K562 (cell line): Measurements from ENCODE around the gene SLC13A3. TPM values are rescaled to one million over a fixed set of nuclear protein-coding genes. Genes with fewer than 3 reads are reported as not detected.

Experiments
- FIP1L1 ChIP-seq: fragments of 200-400 bp; formaldehyde crosslinking; IDR thresholded peaks from 2 replicates; pipeline ENCODE4 v1.6.1; 2018; ENCODE audit warnings: mild to moderate bottlenecking, low read depth, low read length; ENCODE audit not compliant: poor library complexity, severe bottlenecking
- LCOR ChIP-seq: sonication (generic); formaldehyde crosslinking; IDR thresholded peaks from 2 replicates; pipeline ENCODE4 v1.8.0; 2022; ENCODE audit warnings: mild to moderate bottlenecking, missing genetic modification reagents
- MAFF ChIP-seq: IDR thresholded peaks from 2 replicates; pipeline ENCODE4 v1.6.1; 2012; ENCODE audit warnings: low read length, improper control_type of control experiment
- MYNN ChIP-seq, 2 experiments: sonication (generic); formaldehyde crosslinking in 1 of 2; IDR thresholded peaks; 2 replicates each; pipeline versions ENCODE4 v1.5.0 to v1.6.1; 2016 to 2020; ENCODE audit warnings: antibody characterized with exemption in 1 of 2, missing genetic modification reagents in 1 of 2
- SP1 ChIP-seq: sonication (generic); formaldehyde crosslinking; IDR thresholded peaks from 2 replicates; pipeline ENCODE4 v1.8.1; 2022; ENCODE audit warnings: mild to moderate bottlenecking, missing genetic modification reagents
- TAF9B ChIP-seq: fragments of 450-650 bp; IDR thresholded peaks from 2 replicates; pipeline ENCODE4 v1.6.1; 2018; ENCODE audit warnings: mild to moderate bottlenecking; ENCODE audit not compliant: partially characterized antibody
- ZBTB40 ChIP-seq, 2 experiments: fragments of 450-650 bp in 1 of 2; sonication (generic) in 1 of 2; formaldehyde crosslinking in 1 of 2; IDR thresholded peaks; 2 replicates each; pipeline versions ENCODE4 v1.7.1 to v1.9.0; 2016 to 2022; ENCODE audit warnings: inconsistent platforms in 1 of 2, mild to moderate bottlenecking in 1 of 2, missing genetic modification reagents in 1 of 2
- polyA plus RNA-seq, 8 experiments: library from polyadenylated mRNA; depleted of rRNA in 4 of 8; stranded (reverse) in 5 of 8; unstranded in 3 of 8; fragments of >200 nt; fragmentation: Nextera tagmentation in 2 of 8; fragmentation: Illumina TruSeq in 1 of 8; extraction: Ambion mirVana in 2 of 8; extraction: Trizol in 1 of 8; gene quantifications; 2 replicates each; pipeline versions ENCODE4 v1.2.1 to v1.2.3, GENCODE V29; 2011 to 2014; ENCODE audit warnings: inconsistent platforms in 1 of 8, missing spikeins in 1 of 8
- total RNA-seq, 7 experiments: library from RNA; depleted of rRNA in 6 of 7; stranded (reverse); fragments of >200 nt in 6 of 7; fragmentation: Illumina TruSeq in 2 of 7; extraction: Trizol in 2 of 7; gene quantifications; 2 replicates each; pipeline versions ENCODE4 v1.2.1 to v1.2.3, GENCODE V29; 2011 to 2021; ENCODE audit warnings: low replicate concordance in 1 of 7
- TF ChIP-seq, protein P1 (sequence below): fragments of 200-800 bp; sonication (Bioruptor generic); IDR thresholded peaks from 2 replicates; pipeline ENCODE4 v1.6.1; 2017; ENCODE audit warnings: missing genetic modification characterization, missing compliant biosample characterization
- TF ChIP-seq, protein P2 (sequence below): fragments of 450-650 bp; IDR thresholded peaks from 2 replicates; pipeline ENCODE4 v1.6.1; 2017; ENCODE audit warnings: antibody characterized with exemption, mild to moderate bottlenecking

The SLC13A3 gene
- total and polyA plus RNA-seq, 9 of the 15 experiments (the other 6 are each of a cell fraction or from before 2014, with no cell fraction given), result 5.5 to 16.4 (median 8.5) TPM

GRCh38 chr20:46683939-46684750 is 32.9 kb upstream of the SLC13A3 start (continued):
- TF ChIP-seq, protein P1, sequence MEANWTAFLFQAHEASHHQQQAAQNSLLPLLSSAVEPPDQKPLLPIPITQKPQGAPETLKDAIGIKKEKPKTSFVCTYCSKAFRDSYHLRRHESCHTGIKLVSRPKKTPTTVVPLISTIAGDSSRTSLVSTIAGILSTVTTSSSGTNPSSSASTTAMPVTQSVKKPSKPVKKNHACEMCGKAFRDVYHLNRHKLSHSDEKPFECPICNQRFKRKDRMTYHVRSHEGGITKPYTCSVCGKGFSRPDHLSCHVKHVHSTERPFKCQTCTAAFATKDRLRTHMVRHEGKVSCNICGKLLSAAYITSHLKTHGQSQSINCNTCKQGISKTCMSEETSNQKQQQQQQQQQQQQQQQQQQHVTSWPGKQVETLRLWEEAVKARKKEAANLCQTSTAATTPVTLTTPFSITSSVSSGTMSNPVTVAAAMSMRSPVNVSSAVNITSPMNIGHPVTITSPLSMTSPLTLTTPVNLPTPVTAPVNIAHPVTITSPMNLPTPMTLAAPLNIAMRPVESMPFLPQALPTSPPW (CRISPR knock-in tag), result peak; percentile 60
- TF ChIP-seq MYNN (IDR thresholded peaks at IDR 0.05) (peak; percentile 34; the same call in 1 of the 2 replicates), MYNN (CRISPR knock-in tag; IDR thresholded peaks at IDR 0.05) (no peak), SP1 (CRISPR knock-in tag) (peak; percentile 18; the same call in 1 of the 2 replicates), LCOR (CRISPR knock-in tag) (peak; percentile 83; the same call in 1 of the 2 replicates), MAFF (peak; percentile 82), FIP1L1 (no peak), ZBTB40 (IDR thresholded peaks at IDR 0.05) (0 out of 2 replicates have a peak, but pooled peaks have one; percentile 39), ZBTB40 (CRISPR knock-in tag; IDR thresholded peaks at IDR 0.05) (no peak), TAF9B (peak; percentile 56)
- TF ChIP-seq, protein P2, sequence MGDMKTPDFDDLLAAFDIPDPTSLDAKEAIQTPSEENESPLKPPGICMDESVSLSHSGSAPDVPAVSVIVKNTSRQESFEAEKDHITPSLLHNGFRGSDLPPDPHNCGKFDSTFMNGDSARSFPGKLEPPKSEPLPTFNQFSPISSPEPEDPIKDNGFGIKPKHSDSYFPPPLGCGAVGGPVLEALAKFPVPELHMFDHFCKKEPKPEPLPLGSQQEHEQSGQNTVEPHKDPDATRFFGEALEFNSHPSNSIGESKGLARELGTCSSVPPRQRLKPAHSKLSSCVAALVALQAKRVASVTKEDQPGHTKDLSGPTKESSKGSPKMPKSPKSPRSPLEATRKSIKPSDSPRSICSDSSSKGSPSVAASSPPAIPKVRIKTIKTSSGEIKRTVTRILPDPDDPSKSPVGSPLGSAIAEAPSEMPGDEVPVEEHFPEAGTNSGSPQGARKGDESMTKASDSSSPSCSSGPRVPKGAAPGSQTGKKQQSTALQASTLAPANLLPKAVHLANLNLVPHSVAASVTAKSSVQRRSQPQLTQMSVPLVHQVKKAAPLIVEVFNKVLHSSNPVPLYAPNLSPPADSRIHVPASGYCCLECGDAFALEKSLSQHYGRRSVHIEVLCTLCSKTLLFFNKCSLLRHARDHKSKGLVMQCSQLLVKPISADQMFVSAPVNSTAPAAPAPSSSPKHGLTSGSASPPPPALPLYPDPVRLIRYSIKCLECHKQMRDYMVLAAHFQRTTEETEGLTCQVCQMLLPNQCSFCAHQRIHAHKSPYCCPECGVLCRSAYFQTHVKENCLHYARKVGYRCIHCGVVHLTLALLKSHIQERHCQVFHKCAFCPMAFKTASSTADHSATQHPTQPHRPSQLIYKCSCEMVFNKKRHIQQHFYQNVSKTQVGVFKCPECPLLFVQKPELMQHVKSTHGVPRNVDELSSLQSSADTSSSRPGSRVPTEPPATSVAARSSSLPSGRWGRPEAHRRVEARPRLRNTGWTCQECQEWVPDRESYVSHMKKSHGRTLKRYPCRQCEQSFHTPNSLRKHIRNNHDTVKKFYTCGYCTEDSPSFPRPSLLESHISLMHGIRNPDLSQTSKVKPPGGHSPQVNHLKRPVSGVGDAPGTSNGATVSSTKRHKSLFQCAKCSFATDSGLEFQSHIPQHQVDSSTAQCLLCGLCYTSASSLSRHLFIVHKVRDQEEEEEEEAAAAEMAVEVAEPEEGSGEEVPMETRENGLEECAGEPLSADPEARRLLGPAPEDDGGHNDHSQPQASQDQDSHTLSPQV, result peak; percentile 72; the same call in 1 of the 2 replicates
